ENCODE results near the gene BABAM2.
"Not testable (repeated sequence)": the region's sequence is repeated elsewhere in the genome, so short reads cannot be mapped to it uniquely, and the experiment has no call there.

Gene BABAM2

GRCh38 chr2:27878825-27879224, 11.7 kb upstream of the BABAM2 start:
- no peak for DNase-seq (ENCODE audit: low read depth in 2 of 2)

GRCh38 chr2:27881815-27882583, 8.5 kb upstream of the BABAM2 start:
- DNase-seq (ENCODE audit: low read depth in 2 of 2) = not testable (repeated sequence)

- not testable (repeated sequence) for DNase-seq (ENCODE audit: low read depth in 2 of 2)
Measured at GRCh38 chr2:27882584-27882922, 8.0 kb upstream of the BABAM2 start.

GRCh38 chr2:27884601-27885000, 5.9 kb upstream of the BABAM2 start:
- DNase-seq (ENCODE audit: low read depth in 2 of 2) = no peak

- no peak for DNase-seq (ENCODE audit: low read depth in 2 of 2)
Measured at GRCh38 chr2:27885234-27885633, 5.3 kb upstream of the BABAM2 start.

- no peak for DNase-seq (ENCODE audit: low read depth in 2 of 2)
Measured at GRCh38 chr2:27885661-27886060, 4.9 kb upstream of the BABAM2 start.

GRCh38 chr2:27886322-27886721, 4.2 kb upstream of the BABAM2 start:
- DNase-seq (ENCODE audit: low read depth in 2 of 2) = no peak

GRCh38 chr2:27887111-27887510, 3.4 kb upstream of the BABAM2 start:
- no peak for DNase-seq (ENCODE audit: low read depth in 2 of 2)

GRCh38 chr2:27887830-27888229, 2.7 kb upstream of the BABAM2 start:
- DNase-seq (ENCODE audit: low read depth in 2 of 2) = no peak

GRCh38 chr2:27888790-27889189, 1.7 kb upstream of the BABAM2 start:
- DNase-seq (ENCODE audit: low read depth in 2 of 2) = no peak

GRCh38 chr2:27889774-27890145, 769 bp upstream of the BABAM2 start:
- no peak for DNase-seq (ENCODE audit: low read depth in 2 of 2)

GRCh38 chr2:27890924-27891672, 569 bp downstream of the BABAM2 start:
- DNase-seq (ENCODE audit: low read depth in 2 of 2) = peak; percentile 84 to 93

GRCh38 chr2:27891673-27892105, 1.2 kb downstream of the BABAM2 start:
- no peak for DNase-seq (ENCODE audit: low read depth in 2 of 2)

GRCh38 chr2:27893006-27893405, 2.5 kb downstream of the BABAM2 start:
- peak in 1 of 2 donors; percentile 17 for DNase-seq (ENCODE audit: low read depth in 2 of 2)

- no peak for DNase-seq (ENCODE audit: low read depth in 2 of 2)
Measured at GRCh38 chr2:27897717-27898116, 7.2 kb downstream of the BABAM2 start.

GRCh38 chr2:27901234-27901633, 10.7 kb downstream of the BABAM2 start:
- peak in 1 of 2 donors; percentile 15 for DNase-seq (ENCODE audit: low read depth in 2 of 2)

- no peak for DNase-seq (ENCODE audit: low read depth in 2 of 2)
Measured at GRCh38 chr2:27902098-27902497, 11.6 kb downstream of the BABAM2 start.

- DNase-seq (ENCODE audit: low read depth in 2 of 2) = no peak
Measured at GRCh38 chr2:27903018-27903417, 12.5 kb downstream of the BABAM2 start.

GRCh38 chr2:27903649-27904404, 13.3 kb downstream of the BABAM2 start:
- DNase-seq (ENCODE audit: low read depth in 2 of 2) = no peak

- DNase-seq (ENCODE audit: low read depth in 2 of 2) = no peak
Measured at GRCh38 chr2:27904405-27904665, 13.8 kb downstream of the BABAM2 start.

- no peak for DNase-seq (ENCODE audit: low read depth in 2 of 2)
Measured at GRCh38 chr2:27906074-27906473, 15.5 kb downstream of the BABAM2 start.

- DNase-seq (ENCODE audit: low read depth in 2 of 2) = no peak
Measured at GRCh38 chr2:27907547-27907946, 17.0 kb downstream of the BABAM2 start.

- no peak for DNase-seq (ENCODE audit: low read depth in 2 of 2)
Measured at GRCh38 chr2:27909901-27910300, 19.4 kb downstream of the BABAM2 start.
